Urinary bladder (tissue), 4 donors: Measurements from ENCODE around the gene SLC22A4. TPM values are rescaled to one million over a fixed set of nuclear protein-coding genes. Genes with fewer than 3 reads are reported as not detected.

Source experiments
- DNase-seq: peaks from one replicate; pipeline ENCODE4 v3.0.0-alpha.2; 2015; ENCODE audit errors: extremely low spot score
- H3K27ac ChIP-seq: one replicate; pipeline ENCODE4 v1.5.1; 2013; ENCODE audit warnings: low read depth, mild to moderate bottlenecking, moderate library complexity
- H3K36me3 ChIP-seq: one replicate; pipeline ENCODE4 v1.6.1; 2013; ENCODE audit warnings: mild to moderate bottlenecking, moderate library complexity; ENCODE audit not compliant: insufficient read depth
- H3K4me1 ChIP-seq: one replicate; pipeline ENCODE4 v1.6.1; 2013; ENCODE audit warnings: mild to moderate bottlenecking, moderate library complexity; ENCODE audit not compliant: insufficient read depth
- H3K4me3 ChIP-seq: one replicate; pipeline ENCODE4 v1.5.1; 2013; ENCODE audit warnings: low read depth, low read length
- WGBS: extraction: QIAGEN DNeasy Blood & Tissue Kit; methylation state at CpG from one replicate; pipeline ENCODE4 v1.1.7; 2013; 5-methylcytosine and 5-hydroxymethylcytosine counted together
- polyA plus RNA-seq: library from polyadenylated mRNA; stranded (reverse); fragments of 200-250 nt; gene quantifications from one replicate; pipeline ENCODE4 v1.2.3, GENCODE V29; 2013
- total RNA-seq: library from RNA; depleted of rRNA; stranded (reverse); fragments of >200 nt; gene quantifications from one replicate; pipeline ENCODE4 v1.2.3, GENCODE V29; 2014
- donor health status: healthy with polysubstance abuse.
- donor health status: healthy.

Gene SLC22A4
- total and polyA plus RNA-seq, 2 donors, result 1.5 to 2.2 TPM

- WGBS, result 63% methylated on average over 5 of the region's 5 CpGs
- H3K27ac ChIP-seq, result no peak overlapping the region
- no peak overlapping the region for H3K4me3 ChIP-seq
- H3K4me1 ChIP-seq, result no peaks in the 10 kb centered on the region
- no peak for DNase-seq
- H3K36me3 ChIP-seq, result no peaks in the 10 kb centered on the region
Observed at GRCh38 chr5:132342291-132343180, 48.3 kb downstream of the SLC22A4 start.

DNA sequence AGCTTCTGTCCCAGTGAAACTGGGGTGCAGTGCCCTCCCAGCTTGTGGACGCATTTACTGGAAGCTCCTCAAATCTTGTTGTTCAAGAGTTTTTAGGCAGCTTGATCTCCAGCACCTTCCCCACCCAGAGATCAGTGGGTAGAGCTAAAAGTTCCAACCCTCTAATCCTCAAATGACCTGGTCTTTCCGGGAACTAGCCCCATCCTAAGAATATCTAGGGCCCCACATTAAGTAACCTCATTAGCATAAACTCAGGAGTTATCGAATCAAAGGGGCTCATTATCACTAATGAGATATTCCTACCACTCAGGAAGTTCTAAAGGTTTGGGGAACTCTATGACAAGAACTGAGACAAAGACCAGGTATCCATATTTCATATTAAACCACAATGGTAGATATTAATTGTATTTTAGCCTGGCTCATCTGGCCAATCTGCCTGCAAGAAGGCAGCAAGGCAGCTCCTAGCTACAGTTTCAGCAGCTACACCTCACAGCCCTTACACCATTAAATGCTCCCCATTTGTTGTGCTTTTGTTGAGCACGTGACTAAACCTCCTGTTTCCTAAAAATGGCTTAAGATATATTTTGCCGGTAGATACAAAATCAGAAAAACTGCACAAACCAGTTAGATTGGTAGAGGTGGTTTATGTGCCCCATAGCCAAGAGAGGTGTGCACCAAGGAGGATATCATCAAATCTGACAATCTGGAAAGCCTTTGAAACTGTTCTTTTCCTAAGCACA, 50.8 kb downstream of the SLC22A4 start:
- H3K36me3 ChIP-seq, result no peaks in the 10 kb centered on the region
- no peaks in the 10 kb centered on the region for H3K4me1 ChIP-seq
- WGBS, result 83% methylated on average over 5 of the region's 5 CpGs
- no peak for DNase-seq
- no peak overlapping the region for H3K4me3 ChIP-seq
- H3K27ac ChIP-seq, result no peak overlapping the region

DNA sequence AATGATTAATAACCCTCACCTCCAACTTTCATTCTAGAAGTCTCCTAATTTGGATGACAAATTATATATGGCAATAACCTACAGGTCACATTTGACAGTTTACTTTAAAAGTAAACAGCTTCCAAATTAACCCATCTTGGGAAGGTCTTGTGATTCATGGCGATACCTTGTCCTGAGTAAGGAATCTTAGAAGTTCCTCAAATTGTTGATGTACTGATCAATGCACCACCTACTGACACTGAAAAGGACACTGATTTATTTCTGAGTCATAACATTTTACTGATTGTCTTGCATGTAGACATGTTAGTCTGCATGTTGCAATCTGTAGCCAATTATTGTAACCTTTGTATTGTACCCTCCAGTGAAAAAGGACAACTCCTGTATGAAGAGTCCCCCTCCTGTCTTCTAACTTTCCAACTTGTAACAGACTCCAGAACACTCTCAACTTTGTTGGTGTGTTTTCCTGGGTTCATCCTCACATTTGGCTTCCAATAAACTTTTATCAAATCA, 59.3 kb downstream of the SLC22A4 start:
- Histone ChIP-seq H3K27ac (no peak overlapping the region), H3K4me3 (no peak overlapping the region), H3K36me3 (no peaks in the 10 kb centered on the region), H3K4me1 (no peaks in the 10 kb centered on the region)
- DNase-seq, result no peak
- 99% methylated on average over 1 of the region's 1 CpG for WGBS

GRCh38 chr5:132354381-132355139, 60.4 kb downstream of the SLC22A4 start:
- no peaks in the 10 kb centered on the region for H3K4me1 ChIP-seq
- no peaks in the 10 kb centered on the region for H3K36me3 ChIP-seq
- no peak overlapping the region for H3K27ac ChIP-seq
- DNase-seq, result no peak
- WGBS, result 91% methylated on average over 1 of the region's 1 CpG
- H3K4me3 ChIP-seq, result no peak overlapping the region

DNA sequence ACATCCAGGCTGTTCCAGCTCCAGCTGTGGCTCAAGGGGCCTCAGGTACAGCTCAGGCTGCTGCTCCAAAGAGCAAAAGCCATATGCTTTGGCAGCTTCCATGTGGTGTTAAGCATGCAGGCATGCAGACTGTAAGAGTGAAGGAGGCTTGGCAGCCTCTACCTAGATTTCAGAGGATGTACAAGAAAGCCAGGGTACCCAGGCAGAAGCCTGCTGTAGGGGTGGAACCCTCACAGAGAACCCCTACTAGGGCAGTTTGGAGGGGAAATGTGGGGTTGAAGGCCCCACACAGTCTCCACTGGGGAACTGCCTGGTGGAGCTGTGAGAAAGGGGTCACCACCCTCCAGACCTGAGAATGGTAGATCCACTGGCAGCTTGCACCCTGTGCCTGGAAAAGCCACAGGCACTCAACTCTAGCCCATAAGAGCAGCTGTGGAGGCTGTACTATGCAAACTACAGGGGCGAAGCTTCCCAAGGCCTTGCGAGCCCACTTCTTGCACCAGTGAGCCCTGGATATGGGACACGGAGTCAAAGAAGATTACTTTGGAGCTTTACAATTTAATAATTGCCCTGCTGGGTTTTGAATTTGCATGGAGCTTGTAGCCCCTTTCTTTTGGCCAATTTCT, 61.1 kb downstream of the SLC22A4 start:
- WGBS, result 99% methylated on average over 3 of the region's 3 CpGs
- Histone ChIP-seq H3K36me3 (no peaks in the 10 kb centered on the region), H3K4me1 (no peaks in the 10 kb centered on the region), H3K4me3 (no peak overlapping the region), H3K27ac (no peak overlapping the region)
- no peak for DNase-seq

GRCh38 chr5:132358775-132359174, 64.6 kb downstream of the SLC22A4 start:
- DNase-seq, result no peak
- Histone ChIP-seq H3K36me3 (no peaks in the 10 kb centered on the region), H3K27ac (no peak overlapping the region), H3K4me1 (no peaks in the 10 kb centered on the region), H3K4me3 (no peak overlapping the region)
- WGBS, result 92% methylated on average over 1 of the region's 1 CpG

DNA sequence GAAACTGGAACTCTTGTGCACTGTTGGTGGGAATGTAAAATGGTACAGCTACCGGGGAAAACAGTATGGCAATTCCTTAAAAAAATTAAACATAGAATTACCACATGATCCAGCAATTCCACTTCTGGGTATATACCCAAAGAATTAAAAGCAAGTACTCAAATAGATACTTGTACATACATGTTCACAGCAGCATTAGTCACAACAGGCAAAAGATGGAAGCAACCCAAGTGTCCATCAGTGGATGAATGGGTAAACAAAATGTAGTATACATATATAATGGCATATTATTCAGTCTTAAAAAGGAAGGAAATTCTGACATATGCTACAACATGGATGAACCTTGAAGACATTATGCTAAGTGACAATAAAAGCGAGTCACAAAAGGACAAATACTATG, 67.9 kb downstream of the SLC22A4 start:
- 100% methylated on average over 2 of the region's 2 CpGs for WGBS
- H3K4me1 ChIP-seq, result no peaks in the 10 kb centered on the region

DNA sequence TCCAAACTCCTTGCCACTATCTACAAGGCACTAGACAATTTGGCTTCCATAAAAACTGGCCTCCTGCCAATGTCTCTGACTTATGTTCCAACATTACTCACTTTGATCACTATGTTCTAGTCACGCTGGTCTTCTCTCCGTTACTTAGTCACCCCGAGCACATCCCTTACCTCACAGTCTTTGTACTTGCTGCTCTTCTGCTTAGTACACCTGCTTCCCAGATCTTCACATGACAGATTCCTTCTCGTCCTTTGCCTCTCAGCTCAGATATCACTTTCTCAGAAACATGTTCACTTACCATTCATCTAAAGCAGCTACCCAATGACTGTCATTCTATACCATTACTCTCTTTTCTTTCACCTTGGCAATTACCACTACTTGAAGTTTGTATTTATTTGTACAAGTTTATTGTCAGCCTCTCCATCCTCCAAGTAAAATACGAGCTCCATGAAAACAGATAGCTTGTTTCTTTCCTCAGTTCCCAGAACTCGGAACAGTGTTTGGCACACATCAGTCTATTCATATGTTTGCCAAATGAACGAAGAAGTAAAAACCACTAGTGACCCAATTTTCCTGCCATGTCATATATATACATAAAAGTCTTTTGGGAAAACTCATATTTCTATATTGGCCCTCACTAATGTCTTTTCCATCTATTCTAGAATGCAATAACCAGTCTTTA, 69.4 kb downstream of the SLC22A4 start:
- no peak overlapping the region for H3K4me3 ChIP-seq
- WGBS, result 62% methylated on average over 7 of the region's 7 CpGs
- no peak for DNase-seq
- no peak overlapping the region for H3K27ac ChIP-seq
- H3K4me1 ChIP-seq, result no peaks in the 10 kb centered on the region
- H3K36me3 ChIP-seq, result no peaks in the 10 kb centered on the region

More for the DNA sequence above, 67.9 kb downstream of the SLC22A4 start:
- H3K4me3 ChIP-seq, result no peak overlapping the region
- no peak for DNase-seq
- no peak overlapping the region for H3K27ac ChIP-seq
- H3K36me3 ChIP-seq, result no peaks in the 10 kb centered on the region

DNA sequence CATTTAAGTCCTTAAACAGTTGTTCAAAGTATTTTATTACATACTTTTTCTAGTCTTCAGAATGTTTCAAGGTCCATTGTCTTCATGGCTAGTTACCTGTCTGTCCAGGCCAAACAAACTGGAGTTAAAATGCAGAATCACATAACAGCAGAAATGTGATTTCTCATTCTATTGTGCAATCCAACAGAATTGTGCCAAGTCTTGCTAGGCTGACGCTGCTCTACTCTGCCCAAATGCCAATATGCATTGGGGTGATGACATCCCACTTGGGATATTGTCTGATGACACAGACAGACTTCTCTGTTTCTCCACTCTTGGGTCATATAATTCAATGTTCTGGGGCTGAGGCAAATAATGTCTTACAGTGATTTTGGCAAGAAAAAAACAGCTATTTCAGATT, 70.1 kb downstream of the SLC22A4 start:
- H3K4me3 ChIP-seq, result no peak overlapping the region
- no peaks in the 10 kb centered on the region for H3K36me3 ChIP-seq
- no peak overlapping the region for H3K27ac ChIP-seq
- WGBS, result 51% methylated on average over 1 of the region's 1 CpG
- H3K4me1 ChIP-seq, result no peaks in the 10 kb centered on the region
- DNase-seq, result no peak

DNA sequence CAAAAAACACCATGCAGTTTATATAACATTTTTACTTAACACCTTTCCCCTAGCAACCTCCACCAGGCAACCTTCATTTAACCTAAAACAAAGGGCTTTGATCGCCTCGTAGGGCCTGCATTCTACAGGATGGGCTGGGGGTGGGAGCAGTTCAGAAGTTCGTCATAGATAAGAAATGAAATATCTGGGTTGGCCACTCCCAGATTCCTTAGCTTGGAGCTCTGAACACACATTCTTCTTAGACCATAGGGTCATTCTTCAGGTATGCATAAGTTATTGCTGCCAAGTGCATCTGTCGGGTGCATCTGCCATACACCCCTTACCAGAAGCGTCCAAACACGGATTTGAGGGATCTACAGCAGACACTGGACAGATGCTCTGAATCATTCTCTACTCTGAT, 71.0 kb downstream of the SLC22A4 start:
- H3K4me3 ChIP-seq, result no peak overlapping the region
- H3K4me1 ChIP-seq, result no peaks in the 10 kb centered on the region
- WGBS, result 56% methylated on average over 6 of the region's 6 CpGs
- no peak for DNase-seq
- no peaks in the 10 kb centered on the region for H3K36me3 ChIP-seq
- no peak overlapping the region for H3K27ac ChIP-seq

- DNase-seq, result no peak
- Histone ChIP-seq H3K27ac (no peak overlapping the region), H3K4me1 (no peaks in the 10 kb centered on the region), H3K4me3 (no peak overlapping the region), H3K36me3 (no peaks in the 10 kb centered on the region)
- WGBS, result 88% methylated on average over 4 of the region's 4 CpGs
Observed at GRCh38 chr5:132368186-132368585, 74.0 kb downstream of the SLC22A4 start.

DNA sequence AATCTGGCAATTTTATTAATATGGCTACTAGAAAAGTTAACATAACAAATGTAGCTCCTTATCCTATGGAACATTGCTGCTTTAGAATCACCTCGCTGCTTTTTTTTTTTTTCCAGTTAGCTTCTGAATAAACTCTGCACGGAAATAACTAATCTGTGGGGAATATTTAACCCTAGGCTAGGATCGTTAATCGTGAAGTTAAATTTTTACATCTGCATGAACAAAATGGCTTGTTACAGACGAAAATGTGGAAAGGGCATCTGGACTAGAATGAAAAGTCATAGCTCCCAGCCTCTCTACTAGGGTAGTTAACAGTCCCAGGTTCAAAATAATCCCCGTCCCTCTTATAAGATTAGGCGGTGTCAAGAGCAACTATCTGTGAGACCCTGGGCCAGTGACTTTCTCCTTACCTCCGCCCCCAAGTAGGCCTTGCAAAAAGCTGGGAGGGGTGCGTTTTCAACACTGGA, 74.8 kb downstream of the SLC22A4 start:
- Histone ChIP-seq H3K27ac (peak overlapping the region; percentile 58), H3K36me3 (no peaks in the 10 kb centered on the region), H3K4me1 (no peaks in the 10 kb centered on the region), H3K4me3 (peak overlapping the region; percentile 82)
- 14% methylated on average over 9 of the region's 9 CpGs for WGBS
- DNase-seq, result no peak
